ENCODE results near the gene HSPA9. TPM values are rescaled to one million over a fixed set of nuclear protein-coding genes. Genes with fewer than 3 reads are reported as not detected.

HSPA9 gene
- total RNA-seq, 1 donor from 2014 or later = 201 TPM

DNA sequence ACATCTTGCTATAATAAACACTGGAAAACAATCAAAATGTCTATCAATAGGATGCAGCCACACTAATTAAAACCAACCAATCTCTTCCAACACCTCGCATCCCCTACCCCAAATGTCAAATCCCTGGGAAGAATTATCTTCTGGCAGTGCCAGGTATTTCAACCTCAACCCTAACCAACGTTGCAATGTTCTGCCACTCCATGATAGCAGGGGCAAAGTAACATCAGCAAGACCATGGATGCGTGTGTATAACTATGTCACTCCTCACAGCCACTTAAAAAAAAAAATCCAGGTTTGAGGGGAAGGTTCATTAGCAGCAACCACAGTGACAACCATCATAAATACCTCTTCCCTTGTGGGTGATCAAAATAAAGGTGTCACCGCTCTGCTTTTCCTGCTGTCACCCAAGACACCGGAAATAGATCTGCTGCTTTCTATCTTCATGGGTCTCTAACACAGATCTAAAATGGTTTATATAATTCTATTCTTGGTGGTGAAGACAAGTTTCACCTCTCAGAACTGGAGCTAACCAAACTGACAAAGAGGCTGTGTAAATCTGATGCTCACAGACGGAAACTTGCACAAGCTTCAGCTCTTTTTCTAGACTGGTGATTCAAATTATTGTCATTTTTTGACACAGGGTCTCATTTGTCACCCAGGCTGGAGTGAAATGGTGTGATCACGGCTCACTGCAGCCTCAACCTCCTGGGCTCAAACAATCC lies 9.9 kb downstream of the HSPA9 start:
- intact Hi-C loops (cut with micrococcal nuclease) = no loop called here

- intact Hi-C loops (cut with micrococcal nuclease) = no loop called here
These were observed 11.0 kb downstream of the HSPA9 start for GRCh38 chr5:138564242-138564641.

DNA sequence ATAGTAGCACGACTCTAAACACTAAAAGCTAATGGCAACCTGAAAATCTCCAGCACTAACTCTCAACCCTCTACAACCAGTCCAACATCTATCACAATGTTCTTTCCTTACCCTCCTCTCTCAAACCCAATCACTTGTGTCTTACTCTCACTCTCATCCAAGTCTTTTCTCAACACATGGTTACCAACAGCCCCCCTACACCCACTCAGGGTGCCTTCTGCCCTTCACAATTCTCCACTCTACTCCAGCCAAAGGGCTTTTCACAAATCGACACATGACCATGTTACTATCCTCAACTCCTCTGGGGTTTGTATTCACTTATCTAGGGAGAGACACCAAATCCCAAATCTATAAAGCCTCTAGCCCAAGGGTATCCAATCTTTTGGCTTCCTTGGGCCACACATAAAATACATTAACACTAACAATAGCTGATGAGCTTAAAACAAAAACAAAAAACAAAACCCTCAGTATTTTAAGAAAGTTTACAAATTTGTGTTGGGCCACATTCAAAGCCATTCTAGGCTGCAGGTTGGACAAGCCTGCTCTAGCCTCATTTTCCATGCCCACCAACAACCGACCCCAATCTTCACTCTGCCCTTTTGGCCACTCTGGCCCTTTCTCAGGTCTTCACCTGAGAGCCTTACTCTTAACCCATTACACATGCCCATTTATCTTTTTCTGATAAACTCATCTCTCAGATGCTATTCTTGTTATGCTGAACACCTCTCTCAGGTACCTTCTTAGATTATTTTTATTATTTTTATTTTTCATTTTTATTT lies 11.7 kb downstream of the HSPA9 start:
- intact Hi-C loops (cut with micrococcal nuclease) = no loop called here

DNA sequence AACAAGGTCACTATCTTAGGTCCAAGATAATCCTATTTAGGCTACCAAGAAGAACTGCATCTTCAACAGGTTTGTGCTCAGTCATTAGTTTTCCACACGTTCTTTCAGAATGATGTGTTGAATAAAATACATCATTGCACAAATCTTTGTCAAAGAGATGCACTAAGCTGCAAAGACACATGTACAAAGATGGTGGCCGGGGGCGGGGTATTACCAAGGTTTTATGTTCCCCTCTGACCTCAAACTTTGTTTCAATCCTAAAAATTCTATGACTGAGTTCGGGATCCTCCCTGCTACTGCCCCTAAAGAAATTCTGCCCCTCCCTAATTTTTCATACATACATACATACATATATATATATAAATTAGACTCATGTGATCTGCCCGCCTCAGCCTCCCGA lies 14.2 kb downstream of the HSPA9 start:
- intact Hi-C loops (cut with micrococcal nuclease) = no loop called here

GRCh38 chr5:138559937-138560336 lies 15.3 kb downstream of the HSPA9 start:
- intact Hi-C loops (cut with micrococcal nuclease) = no loop called here

DNA sequence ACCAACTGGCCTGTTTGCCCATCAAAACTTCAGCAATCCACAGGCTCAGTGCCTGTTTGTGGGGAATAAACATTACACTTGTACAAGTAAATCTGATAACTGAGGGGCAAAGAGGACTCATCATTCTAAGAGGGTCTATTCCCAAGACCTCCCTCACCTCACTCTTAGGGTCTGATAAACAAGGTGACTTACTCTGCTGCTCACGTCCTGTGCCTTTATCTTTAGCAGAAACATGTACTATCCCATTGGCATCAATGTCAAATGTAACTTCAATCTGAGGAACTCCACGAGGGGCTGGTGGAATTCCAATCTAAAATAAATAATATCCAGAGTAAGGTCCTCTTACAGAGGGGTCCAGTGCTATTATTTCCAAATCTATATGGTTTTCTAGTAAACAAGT lies 17.5 kb downstream of the HSPA9 start:
- intact Hi-C loops (cut with micrococcal nuclease) = no loop called here

GRCh38 chr5:138554143-138554542 lies 21.1 kb downstream of the HSPA9 start:
- intact Hi-C loops (cut with micrococcal nuclease) = no loop called here

GRCh38 chr5:138553437-138554095 lies 21.6 kb downstream of the HSPA9 start:
- intact Hi-C loops (cut with micrococcal nuclease) = no loop called here

GRCh38 chr5:138552657-138553056 lies 22.5 kb downstream of the HSPA9 start:
- intact Hi-C loops (cut with micrococcal nuclease) = no loop called here

DNA sequence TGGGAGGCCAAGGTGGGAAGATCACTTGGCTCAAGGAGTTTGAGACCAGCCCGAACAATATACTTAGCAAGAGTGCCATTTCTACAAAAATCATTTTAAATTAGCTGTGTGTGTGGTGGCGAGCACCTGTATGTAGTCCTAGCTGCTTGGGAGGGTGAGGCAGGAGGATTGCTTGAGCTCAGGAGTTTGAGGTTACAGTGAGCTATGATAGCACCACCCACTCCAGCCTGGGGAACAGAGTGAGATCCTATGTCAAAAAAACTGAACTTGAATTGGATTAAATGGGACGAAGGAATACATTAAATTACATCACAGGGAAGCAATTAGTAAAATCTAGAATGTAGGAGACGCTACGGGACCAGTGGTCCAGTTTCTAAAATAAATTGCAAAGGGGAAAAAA lies 25.8 kb downstream of the HSPA9 start:
- intact Hi-C loops (cut with micrococcal nuclease) = loop anchor here (10.0 kb wide), 1 partner anchor 1625 kb away; the partner anchor contains the start of gene CYSTM1

- intact Hi-C loops (cut with micrococcal nuclease) = loop anchor here (10.0 kb wide), 1 partner anchor 1629 kb away; the partner anchor contains the start of gene CYSTM1
These were observed 29.2 kb downstream of the HSPA9 start for GRCh38 chr5:138545919-138546562.

DNA sequence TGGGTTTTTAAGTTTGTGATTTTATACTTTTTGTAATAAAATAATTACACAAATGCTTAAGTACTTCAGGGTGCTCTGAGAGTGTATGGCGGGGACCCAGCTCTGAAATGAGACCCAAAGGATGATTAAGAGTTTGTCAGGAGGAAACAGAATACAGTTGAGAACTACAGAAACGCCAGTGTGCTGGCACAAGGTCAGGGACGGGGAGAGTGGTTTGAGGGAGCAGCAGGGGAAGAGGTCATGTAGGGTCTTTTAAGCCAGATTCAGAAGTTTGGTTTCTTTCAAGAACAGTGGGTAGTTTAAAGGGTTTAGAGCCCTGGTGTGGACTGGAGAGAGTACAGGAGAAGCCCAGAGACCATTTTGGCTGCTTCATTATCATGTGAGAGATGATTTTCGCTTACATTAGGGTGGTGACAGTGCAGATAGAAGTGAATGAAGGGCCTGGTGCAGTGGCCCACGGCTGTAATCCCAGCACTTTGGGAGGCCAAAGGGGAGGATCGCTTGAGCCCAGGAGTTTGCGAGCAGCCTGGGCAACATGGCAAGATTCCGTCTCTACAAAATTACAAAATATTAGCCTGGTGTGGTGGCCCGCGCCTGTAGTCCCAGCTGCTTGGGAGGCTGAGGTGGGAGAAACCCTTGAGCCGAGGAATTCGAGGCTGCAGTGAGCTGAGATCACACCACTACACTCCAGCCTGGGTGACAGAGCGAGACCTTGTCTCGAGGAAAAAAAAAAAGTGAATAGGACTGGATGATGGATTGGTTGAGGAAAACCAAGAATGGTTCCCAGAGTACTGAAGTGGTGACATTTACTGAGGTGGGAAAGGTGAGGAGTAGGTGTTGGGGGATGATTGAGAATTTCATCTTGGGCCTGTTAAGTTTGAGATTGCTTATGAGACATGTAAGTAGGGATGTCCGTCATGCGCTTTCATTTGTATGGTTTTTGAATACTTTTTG lies 30.7 kb downstream of the HSPA9 start:
- intact Hi-C loops (cut with micrococcal nuclease) = loop anchor here (10.0 kb wide), 1 partner anchor 1630 kb away; the partner anchor contains the start of gene CYSTM1

DNA sequence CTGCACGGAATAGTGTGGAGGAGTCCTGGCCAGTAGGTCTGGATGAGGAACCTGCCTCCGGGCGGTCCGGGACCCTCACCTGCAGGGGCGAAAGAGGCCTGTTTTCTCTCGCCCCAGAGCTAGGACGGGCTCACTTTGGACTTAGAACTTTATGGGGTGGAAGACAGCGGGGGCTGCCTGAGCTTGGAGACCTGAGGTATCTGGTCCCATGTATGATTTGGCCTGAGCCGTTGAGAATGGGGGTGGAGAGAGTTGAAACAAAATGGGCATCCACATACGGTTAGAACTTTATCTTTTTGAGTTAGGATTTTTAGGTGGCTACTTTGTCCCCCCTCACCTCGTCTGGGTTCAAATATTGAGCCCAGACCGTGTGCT lies 31.5 kb downstream of the HSPA9 start:
- intact Hi-C loops (cut with micrococcal nuclease) = loop anchor here (1.0 to 10.0 kb wide), 21 partner anchors 32 to 1858 kb away; partner anchors contain the start of genes ANKHD1, BRD8, CDC23 and CDC25C

DNA sequence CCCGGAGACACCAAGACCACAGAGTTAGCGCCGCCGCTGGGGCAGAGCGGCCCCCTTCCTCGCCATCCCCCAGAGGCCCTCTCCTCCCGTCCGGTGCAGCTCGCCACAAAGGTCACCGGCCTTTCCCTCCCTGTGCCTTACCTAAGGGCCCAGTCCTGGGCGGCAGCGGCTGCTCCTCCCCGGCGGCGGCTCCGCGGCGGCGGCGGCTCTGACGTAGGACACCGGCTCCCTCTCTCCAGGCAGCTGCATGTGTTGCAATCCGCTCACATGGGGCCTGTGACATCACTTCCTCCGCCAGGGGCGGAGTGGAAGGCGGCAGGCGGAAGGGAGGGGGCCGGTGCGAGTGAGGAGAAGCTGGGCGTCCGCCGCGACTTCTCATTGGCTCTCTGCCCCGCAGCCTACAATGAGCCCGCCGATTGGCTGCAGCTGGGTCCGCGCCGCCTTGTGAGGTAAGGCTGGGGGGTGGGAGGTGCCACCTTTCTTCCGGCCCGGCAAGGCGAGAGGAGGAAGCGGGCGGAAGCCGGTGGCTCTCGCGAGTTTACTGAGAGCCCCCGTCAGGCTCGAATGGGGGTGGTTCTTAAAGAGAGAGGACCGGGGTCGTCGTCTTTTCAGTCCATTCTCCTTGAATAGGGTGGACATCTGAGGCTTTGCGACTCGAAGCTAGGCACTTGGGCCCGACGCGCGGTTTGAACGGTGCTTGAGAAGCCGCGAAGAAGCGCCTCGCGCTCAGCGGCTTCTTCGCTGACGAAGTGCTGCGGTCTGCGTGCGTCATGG lies 32.1 kb downstream of the HSPA9 start, which contains the start of gene ETF1:
TSS of gene ETF1 (minus strand) at position 281 of the 774 bp plus-strand sequence. CDS start 318 bp downstream, outside the sequence.
- intact Hi-C loops (cut with micrococcal nuclease) = loop anchor here (1.0 to 10.0 kb wide), 21 partner anchors 32 to 1858 kb away; partner anchors contain the start of genes ANKHD1, BRD8, CDC23 and CDC25C

- intact Hi-C loops (cut with micrococcal nuclease) = loop anchor here (2.0 to 10.0 kb wide), 4 partner anchors 798 to 1632 kb away; partner anchors contain the start of genes CYSTM1, PAIP2 and PURA
These were observed 32.8 kb downstream of the HSPA9 start for GRCh38 chr5:138542180-138542955.

DNA sequence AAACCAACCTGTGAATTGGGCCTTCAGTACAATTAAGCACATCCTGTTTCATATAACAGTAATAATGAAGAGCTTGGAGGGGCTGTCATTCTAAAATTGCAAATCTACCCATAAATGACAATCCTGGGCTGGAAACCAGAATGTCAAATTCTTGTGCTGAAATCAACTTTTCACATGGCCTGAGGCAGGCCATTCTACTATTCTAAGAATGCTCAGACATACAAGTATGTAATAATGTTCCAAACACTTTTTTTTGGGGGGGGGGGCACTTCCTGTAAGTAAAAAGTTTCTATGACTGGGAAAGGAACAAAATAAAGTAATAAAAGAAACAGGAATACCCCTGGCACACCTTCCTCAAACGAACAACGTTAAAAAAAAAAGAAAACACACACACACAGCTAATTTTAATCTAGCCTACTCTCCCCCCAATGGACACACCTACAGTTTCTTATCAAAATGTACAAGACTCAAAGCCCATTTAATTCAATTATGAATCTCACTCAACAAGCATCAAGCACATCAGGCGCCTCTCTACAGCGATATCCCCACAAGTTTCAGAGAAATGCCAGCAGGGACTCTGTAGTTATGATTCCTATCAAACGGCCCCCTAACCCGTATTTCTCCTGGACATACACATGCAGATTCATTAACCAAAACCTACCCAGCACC lies 33.6 kb downstream of the HSPA9 start:
- intact Hi-C loops (cut with micrococcal nuclease) = loop anchor here (2.0 to 10.0 kb wide), 4 partner anchors 799 to 1633 kb away; partner anchors contain the start of genes CYSTM1, PAIP2 and PURA

DNA sequence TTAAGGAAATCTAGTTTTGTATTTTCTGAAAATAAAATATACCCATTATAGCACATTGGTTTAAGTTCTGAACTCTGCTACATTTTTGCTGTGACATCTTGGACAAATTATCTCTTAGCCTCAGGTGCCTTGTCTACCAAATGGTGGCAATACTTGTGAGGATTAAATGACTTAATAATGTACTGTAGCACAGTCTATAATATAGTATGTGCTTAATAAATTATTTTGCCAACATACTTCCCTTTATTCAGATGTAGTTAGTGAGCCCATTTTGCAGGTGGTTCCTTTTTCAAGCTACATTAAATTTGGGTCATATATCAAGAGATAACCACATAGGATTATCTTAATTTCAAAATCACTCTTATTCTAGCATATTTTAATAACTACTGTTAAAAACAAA lies 35.4 kb downstream of the HSPA9 start:
- intact Hi-C loops (cut with micrococcal nuclease) = loop anchor here (10.0 kb wide), 1 partner anchor 1635 kb away; the partner anchor contains the start of gene CYSTM1
